Epithelial cell of esophagus (primary cell): ENCODE results near the gene CCDC88B.

Source experiments
- DNase-seq: peaks from one replicate; pipeline ENCODE4 v3.0.0; 2010; ENCODE audit warnings: low read depth
- H3K4me3 ChIP-seq: 2 replicates; pipeline ENCODE4 v1.5.1; 2011; ENCODE audit warnings: mild to moderate bottlenecking, low read length, control low read depth
- CTCF ChIP-seq: IDR thresholded peaks from 2 replicates; pipeline ENCODE4 v1.5.1; 2011; ENCODE audit warnings: low read depth, mild to moderate bottlenecking, low read length, control low read depth, inconsistent platforms; ENCODE audit not compliant: insufficient read depth; ENCODE audit errors: missing control alignments

The CCDC88B gene

DNA sequence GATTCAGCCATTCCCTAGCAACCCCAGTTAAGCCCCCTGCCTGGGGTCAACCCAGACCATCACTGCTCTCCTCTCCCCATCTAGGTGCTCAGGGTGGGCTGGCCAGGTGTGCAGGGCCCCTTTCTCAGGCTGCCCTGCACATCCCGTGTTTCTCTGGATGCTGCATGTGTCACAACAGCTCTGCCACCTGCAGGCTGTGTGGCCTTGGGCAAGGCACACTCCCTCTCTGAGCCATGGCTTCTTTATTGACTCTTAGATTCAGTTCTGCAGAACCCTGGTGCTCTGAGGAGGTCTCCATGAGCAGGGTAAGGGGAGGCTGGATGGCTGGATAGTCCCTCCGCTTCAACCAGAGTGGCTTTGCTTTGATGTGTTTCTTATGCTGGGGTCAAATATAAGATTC, 43.6 kb downstream of the CCDC88B start:
- TF ChIP-seq CTCF, result no peak
- DNase-seq, result no peak

DNA sequence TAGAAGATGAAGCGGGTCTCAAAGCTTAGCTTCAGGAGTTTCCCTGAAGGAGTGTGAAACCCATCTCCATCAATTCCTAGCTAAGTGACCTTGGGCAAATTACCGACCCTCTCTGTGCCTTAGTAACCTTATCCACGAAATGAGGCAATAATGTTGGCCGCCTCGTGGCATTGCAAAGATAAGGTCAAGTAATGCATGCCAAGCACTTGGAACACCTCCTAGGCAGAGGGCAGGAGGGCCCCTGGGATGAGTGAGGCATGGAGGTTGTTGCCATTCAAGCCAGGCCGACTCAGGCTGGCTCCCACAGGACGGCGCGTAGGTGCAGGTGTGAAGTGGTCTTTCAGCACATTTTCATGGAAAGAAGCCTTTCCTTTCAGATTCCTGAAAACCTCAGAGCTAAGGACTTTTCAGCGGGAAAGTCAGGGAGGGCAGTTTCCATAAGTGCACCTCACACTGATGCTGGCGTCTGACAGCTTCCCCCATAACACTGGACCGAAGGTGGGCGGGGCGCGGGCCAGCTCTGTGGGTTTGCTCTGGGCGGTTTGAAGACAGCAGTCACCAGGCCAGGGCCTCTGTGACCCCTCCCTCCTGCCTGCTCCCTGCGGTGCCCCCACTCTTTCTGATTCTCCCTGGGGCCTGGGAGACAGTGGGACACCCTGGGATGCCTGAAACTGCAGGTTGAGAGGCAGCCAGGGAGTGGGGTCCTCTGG, 44.2 kb downstream of the CCDC88B start:
- DNase-seq, result no peak
- H3K4me3 ChIP-seq, result no peak overlapping the region
- TF ChIP-seq CTCF, result no peak

More for the DNA sequence above, 43.6 kb downstream of the CCDC88B start:
- H3K4me3 ChIP-seq, result no peak overlapping the region

DNA sequence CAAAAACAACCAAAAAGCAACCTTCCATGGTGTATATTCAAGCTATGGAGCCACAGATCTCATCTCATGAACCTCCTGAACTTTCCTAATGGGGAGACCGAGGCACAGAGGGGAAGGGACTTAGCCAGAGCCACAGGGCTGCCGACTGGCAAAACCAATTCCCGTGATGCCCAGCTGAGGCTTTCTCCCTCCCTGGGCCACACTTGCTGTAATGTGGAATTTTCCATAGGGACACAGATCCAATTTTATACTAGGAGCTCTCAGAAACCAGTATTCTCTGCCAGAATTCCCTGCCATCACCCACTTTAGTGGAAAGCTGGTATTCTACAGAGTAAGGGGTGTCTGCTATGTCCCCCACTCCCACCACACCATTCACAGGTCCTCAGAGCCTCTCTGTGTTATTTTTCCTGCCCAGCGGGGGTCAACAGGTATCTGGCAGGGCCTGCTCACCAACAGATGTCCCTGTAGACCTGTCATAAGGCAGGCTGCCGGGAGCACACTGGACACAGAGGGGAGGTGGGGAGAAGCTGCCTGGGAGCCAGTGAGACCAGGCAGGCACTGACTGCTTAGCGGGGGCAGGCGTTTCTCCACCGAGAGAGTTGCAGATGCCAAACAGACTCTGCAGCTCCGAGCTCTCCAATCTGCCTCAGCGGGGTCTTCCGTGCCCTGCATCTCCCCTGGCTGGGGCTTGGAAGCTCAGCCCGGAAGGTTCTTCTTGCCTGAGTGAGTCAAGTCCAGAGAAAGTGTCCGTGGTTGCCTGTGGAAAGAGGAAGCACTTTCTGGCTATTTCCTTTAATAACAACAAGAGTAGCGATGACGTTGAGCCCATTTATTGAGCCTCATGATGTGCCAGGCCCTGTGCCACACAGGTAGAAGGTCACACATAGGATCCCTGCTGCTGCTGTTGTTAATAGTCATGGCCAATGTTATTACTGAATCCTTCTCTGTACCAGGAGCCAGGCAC, 45.3 kb downstream of the CCDC88B start:
- no peak for TF ChIP-seq CTCF
- H3K4me3 ChIP-seq, result no peak overlapping the region
- no peak for DNase-seq

DNA sequence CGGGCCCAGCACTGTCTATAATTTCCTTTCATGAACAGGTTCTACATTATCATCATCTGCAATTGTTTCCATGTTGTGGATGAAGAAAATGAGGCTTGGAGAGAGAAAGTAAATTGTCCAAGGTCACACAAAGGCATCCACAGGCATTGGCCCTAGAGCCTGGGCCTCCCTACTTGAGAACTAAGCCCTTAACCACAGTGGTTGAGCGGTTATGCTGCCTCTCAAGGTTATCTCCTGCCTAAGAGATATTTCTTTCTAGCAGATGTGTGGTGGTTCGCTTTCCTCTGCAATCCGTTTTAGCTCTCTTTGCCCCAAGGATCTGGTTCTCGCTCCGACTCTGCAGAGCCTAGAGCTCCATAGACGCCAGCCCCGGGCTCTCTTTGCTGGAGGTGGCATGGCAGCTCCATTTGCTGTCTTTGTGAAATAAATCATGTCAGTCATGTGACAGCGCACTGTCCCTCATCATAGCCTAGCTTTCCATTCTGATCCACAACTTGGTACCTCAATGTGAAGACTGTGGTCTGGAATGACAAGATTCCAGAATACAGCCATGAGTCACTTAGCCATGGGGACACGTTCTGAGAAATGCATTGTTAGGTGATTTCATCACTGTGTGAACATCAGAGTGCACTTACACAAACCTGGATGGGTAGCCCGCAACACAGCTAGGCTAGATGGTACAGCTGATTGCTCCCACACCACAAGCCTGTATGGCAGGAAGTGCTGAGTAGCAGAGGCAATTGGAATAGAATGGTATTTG, 46.1 kb downstream of the CCDC88B start:
- TF ChIP-seq CTCF, result no peak
- DNase-seq, result peak; percentile 80
- H3K4me3 ChIP-seq, result no peak overlapping the region

DNA sequence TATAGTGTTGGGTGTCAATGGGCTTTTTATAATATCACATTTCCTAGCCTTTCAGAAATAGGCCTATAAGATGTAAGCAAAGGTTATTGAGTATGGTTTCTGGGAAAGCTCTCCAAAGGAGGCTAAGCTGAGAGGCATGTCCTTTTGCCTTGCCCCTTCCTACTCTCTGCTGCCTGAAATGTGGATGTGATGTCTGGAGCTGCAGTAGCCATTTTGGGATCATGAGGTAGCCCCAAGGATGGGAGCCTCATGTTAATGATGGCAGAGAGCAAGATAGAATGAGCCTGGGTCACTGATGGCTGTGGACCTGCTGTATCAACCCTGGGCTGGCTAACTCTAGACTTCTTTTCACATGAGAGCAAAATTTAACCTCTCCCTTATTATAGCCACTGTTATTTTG, 47.9 kb downstream of the CCDC88B start:
- TF ChIP-seq CTCF, result no peak

DNA sequence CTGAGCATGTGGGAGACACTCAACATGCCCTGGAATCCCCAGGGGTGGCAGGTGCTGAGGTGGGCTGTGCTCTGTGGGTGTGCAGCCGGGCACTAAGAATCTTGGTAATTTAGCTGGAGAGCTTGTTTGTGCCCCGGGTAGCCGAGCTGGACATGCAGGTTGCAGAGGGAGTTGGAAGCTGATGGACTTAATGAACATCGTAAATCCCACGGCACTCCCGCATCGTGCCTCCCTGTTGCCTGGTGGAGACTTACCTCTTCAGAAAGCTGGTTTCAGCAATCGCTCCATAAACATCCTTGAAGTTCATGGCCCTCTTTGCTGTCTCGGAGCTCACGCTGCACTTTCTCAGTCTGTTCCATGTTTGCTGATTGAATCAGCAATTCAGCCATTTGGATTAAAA, 48.9 kb downstream of the CCDC88B start:
- no peak for DNase-seq
- no peak for TF ChIP-seq CTCF
- H3K4me3 ChIP-seq, result no peak overlapping the region

More for the DNA sequence above, 47.9 kb downstream of the CCDC88B start:
- no peak overlapping the region for H3K4me3 ChIP-seq
- DNase-seq, result no peak
